GM23338 (cell line): ENCODE data around the gene RPS6KA4. TPM values are rescaled to one million over a fixed set of nuclear protein-coding genes. Genes with fewer than 3 reads are reported as not detected.

Experiments used
- ATAC-seq: fragments of 200-7000 bp; cut with Tn5 transposase; 3 replicates; pipeline ENCODE4 v1.9.1; 2020
- DNase-seq: peaks from one replicate; pipeline ENCODE4 v3.0.0-alpha.2; 2015; ENCODE audit warnings: low spot score
- H2AFZ ChIP-seq: fragments of 200-600 bp; sonication (generic); 2 replicates; pipeline ENCODE4 v1.8.0; 2016; ENCODE audit warnings: antibody characterized with exemption, mild to moderate bottlenecking, moderate library complexity
- H3F3A ChIP-seq: fragments of 200-600 bp; sonication (generic); replicated peaks from 2 replicates; pipeline ENCODE4 v1.8.0; 2017; ENCODE audit warnings: antibody characterized with exemption, mixed run types, low read depth
- H3K27ac ChIP-seq: fragments of 200-600 bp; sonication (generic); 2 replicates; pipeline ENCODE4 v1.6.1; 2016; ENCODE audit warnings: low read depth
- H3K27me3 ChIP-seq: fragments of 200-600 bp; sonication (generic); 2 replicates; pipeline ENCODE4 v1.8.0; 2016; ENCODE audit warnings: mild to moderate bottlenecking, mixed run types, moderate library complexity; ENCODE audit not compliant: insufficient read depth
- H3K36me3 ChIP-seq: fragments of 200-600 bp; sonication (generic); 2 replicates; pipeline ENCODE4 v1.8.0; 2016; ENCODE audit warnings: mild to moderate bottlenecking; ENCODE audit not compliant: insufficient read depth
- H3K4me1 ChIP-seq: fragments of 200-600 bp; sonication (generic); 2 replicates; pipeline ENCODE4 v1.8.0; 2016; ENCODE audit warnings: mild to moderate bottlenecking, moderate library complexity; ENCODE audit not compliant: insufficient read depth
- H3K4me2 ChIP-seq: fragments of 200-600 bp; sonication (generic); 2 replicates; pipeline ENCODE4 v1.7.1; 2017; ENCODE audit warnings: mixed run types
- H3K4me3 ChIP-seq: fragments of 200-600 bp; sonication (generic); 2 replicates; pipeline ENCODE4 v1.6.1; 2016; ENCODE audit warnings: mixed run types
- H3K79me2 ChIP-seq: fragments of 200-600 bp; sonication (generic); replicated peaks from 2 replicates; pipeline ENCODE4 v1.8.0; 2017; ENCODE audit warnings: mild to moderate bottlenecking; ENCODE audit not compliant: insufficient read depth
- H3K9me2 ChIP-seq: fragments of 200-600 bp; sonication (generic); 2 replicates; pipeline ENCODE4 v1.8.0; 2017; ENCODE audit not compliant: insufficient read depth
- H4K20me1 ChIP-seq: fragments of 200-600 bp; sonication (generic); replicated peaks from 2 replicates; pipeline ENCODE4 v1.8.0; 2017; ENCODE audit warnings: mild to moderate bottlenecking; ENCODE audit not compliant: insufficient read depth
- H3K27ac Mint-ChIP-seq: 2 replicates; pipeline ENCODE4 v1.8.0; 2020; ENCODE audit warnings: inconsistent platforms, mild to moderate bottlenecking, moderate library complexity, mixed read lengths
- H3K27me3 Mint-ChIP-seq: 3 replicates; pipeline ENCODE4 v1.8.0; 2022; ENCODE audit warnings: low read depth, mild to moderate bottlenecking, moderate library complexity, mixed read lengths, inconsistent platforms; ENCODE audit not compliant: insufficient read depth, poor library complexity
- H3K36me3 Mint-ChIP-seq: 3 replicates; pipeline ENCODE4 v1.8.0; 2021; ENCODE audit warnings: low read depth, mild to moderate bottlenecking, inconsistent platforms, moderate library complexity, mixed read lengths
- H3K4me1 Mint-ChIP-seq: 3 replicates; pipeline ENCODE4 v1.8.0; 2020; ENCODE audit warnings: mild to moderate bottlenecking, inconsistent platforms, mixed read lengths
- H3K4me3 Mint-ChIP-seq: 3 replicates; pipeline ENCODE4 v1.8.0; 2021; ENCODE audit warnings: moderate library complexity, mild to moderate bottlenecking, inconsistent platforms, mixed read lengths
- H3K9me3 Mint-ChIP-seq: 3 replicates; pipeline ENCODE4 v1.8.0; 2020; ENCODE audit warnings: moderate library complexity, mild to moderate bottlenecking, inconsistent platforms, mixed read lengths
- CREB1 ChIP-seq: fragments of 250-450 bp; sonication (Bioruptor Pico); IDR thresholded peaks from 2 replicates; pipeline ENCODE4 v1.5.0; 2020; ENCODE audit warnings: low read depth, mild to moderate bottlenecking, moderate library complexity
- EZH2 ChIP-seq: fragments of 200-600 bp; sonication (generic); IDR thresholded peaks from one replicate; pipeline ENCODE4 v1.8.0; 2017; ENCODE audit warnings: antibody characterized with exemption, mild to moderate bottlenecking, low read depth; ENCODE audit not compliant: unreplicated experiment
- EZH2phosphoT487 ChIP-seq: fragments of 200-600 bp; sonication (generic); IDR thresholded peaks from one replicate; pipeline ENCODE4 v1.8.1; 2018; ENCODE audit warnings: antibody characterized with exemption; ENCODE audit not compliant: unreplicated experiment
- JUNB ChIP-seq: IDR thresholded peaks from one replicate; pipeline ENCODE4 v1.6.1; 2016; ENCODE audit warnings: antibody characterized with exemption; ENCODE audit not compliant: unreplicated experiment
- NANOG ChIP-seq: IDR thresholded peaks from 2 replicates; pipeline ENCODE4 v1.6.1; 2016; ENCODE audit warnings: antibody characterized with exemption, borderline replicate concordance
- POLR2AphosphoS5 ChIP-seq: IDR thresholded peaks from 2 replicates; pipeline ENCODE4 v1.6.1; 2016; ENCODE audit warnings: antibody characterized with exemption, low read depth
- REST ChIP-seq: IDR thresholded peaks from one replicate; pipeline ENCODE4 v1.6.1; 2018; ENCODE audit warnings: antibody characterized with exemption; ENCODE audit not compliant: unreplicated experiment
- STAT1 ChIP-seq: IDR thresholded peaks from one replicate; pipeline ENCODE4 v1.6.1; 2016; ENCODE audit warnings: antibody characterized with exemption; ENCODE audit not compliant: unreplicated experiment
- ZNF114 ChIP-seq: fragments of 250-450 bp; sonication (Bioruptor Pico); IDR thresholded peaks from 2 replicates; pipeline ENCODE4 v1.5.0; 2020; ENCODE audit warnings: mild to moderate bottlenecking, moderate library complexity
- ZNF331 ChIP-seq: fragments of 250-450 bp; sonication (Bioruptor Pico); IDR thresholded peaks from 2 replicates; pipeline ENCODE4 v1.5.0; 2020; ENCODE audit warnings: low read depth, mild to moderate bottlenecking, moderate library complexity
- polyA plus RNA-seq: library from polyadenylated mRNA; unstranded; fragments of >200 nt; fragmentation: Nextera tagmentation; extraction: Ambion mirVana; gene quantifications from 2 replicates; pipeline ENCODE4 v1.2.1, GENCODE V29; 2016
- total RNA-seq: library from RNA; depleted of rRNA; stranded (reverse); fragments of >200 nt; shearing (Covaris generic); gene quantifications from 2 replicates; pipeline ENCODE4 v1.2.3, GENCODE V29; 2014
- TF ChIP-seq, protein P1 (sequence below): fragments of 250-450 bp; sonication (Bioruptor Pico); IDR thresholded peaks from 2 replicates; pipeline ENCODE4 v1.5.0; 2020; ENCODE audit warnings: mild to moderate bottlenecking, moderate library complexity
- TF ChIP-seq, protein P2 (sequence below): IDR thresholded peaks from 2 replicates; pipeline ENCODE4 v1.6.1; 2016; ENCODE audit warnings: antibody characterized with exemption
- TF ChIP-seq, protein P3 (sequence below), 2 experiments: fragments of 200-600 bp in 1 of 2; sonication (generic) in 1 of 2; conservative IDR thresholded peaks; 2 replicates each; pipeline versions ENCODE4 v1.5.1 to v1.6.1; 2016 to 2017; ENCODE audit warnings: antibody characterized with exemption in 2 of 2, low read depth in 2 of 2, mild to moderate bottlenecking in 2 of 2, moderate library complexity in 1 of 2

The RPS6KA4 gene
- total and polyA plus RNA-seq, 2 experiments from 2014 or later = 3.5 to 19.9 TPM

DNA sequence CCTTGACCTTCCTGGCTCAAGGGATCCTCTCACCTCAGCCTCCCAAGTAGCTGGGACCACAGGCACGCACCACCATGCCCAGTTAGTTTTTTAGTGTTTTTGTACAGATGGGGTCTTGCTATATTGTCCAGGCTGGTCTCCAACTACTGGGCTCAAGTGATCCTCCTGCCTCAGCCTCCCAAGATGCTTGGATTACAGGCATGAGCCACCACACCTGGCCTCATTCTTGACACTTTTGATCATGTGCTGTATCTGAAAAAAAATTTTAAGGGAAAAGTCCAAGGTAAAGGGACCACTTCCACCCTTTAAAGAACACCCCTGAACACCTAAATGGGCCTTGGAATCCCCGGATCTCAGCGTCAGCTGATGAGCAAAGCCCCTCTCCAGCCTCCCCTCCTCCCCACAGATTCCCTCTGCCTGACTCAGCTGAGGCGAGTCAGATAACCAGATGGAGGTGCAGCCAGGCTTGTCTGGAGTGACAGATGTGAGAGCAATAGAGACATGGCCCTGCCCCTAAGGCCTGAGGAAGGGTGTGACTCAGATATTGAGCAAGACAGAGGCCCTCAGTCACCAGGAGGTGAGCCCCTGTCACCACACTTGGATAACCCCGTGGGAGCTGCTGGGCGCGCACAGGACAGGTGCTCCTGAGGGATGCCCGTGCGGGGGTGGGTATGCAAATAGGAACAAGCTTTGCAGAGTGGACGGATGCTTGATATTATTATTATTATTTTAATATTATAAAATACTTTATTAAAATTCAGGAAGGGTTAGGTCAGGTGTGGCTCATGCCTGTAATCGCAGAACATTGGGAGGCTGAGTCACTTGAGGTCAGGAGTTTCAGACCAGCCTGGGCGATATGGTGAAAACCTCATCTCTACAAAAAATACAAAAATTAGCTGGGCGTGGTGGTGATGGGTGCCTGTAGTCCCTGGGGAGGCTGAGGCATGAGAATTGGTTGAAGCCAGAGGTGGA is 23.9 kb upstream of the RPS6KA4 start:
- Mint-ChIP-seq H3K36me3 (no peaks in the 10 kb centered on the region), H3K4me3 (no peak overlapping the region), H3K27ac (no peak overlapping the region), H3K9me3 (no peaks in the 10 kb centered on the region), H3K4me1 (peaks cover 9% of the 10 kb centered on the region), H3K27me3 (peaks cover 13% of the 10 kb centered on the region)
- Histone ChIP-seq H3K27me3 (no peaks in the 10 kb centered on the region), H3K9me2 (no peaks in the 10 kb centered on the region), H4K20me1 (no peaks in the 10 kb centered on the region), H2AFZ (no peak overlapping the region), H3K4me3 (no peak overlapping the region), H3K4me1 (peaks cover 3% of the 10 kb centered on the region; the same call in 1 of the 2 replicates), H3F3A (no peaks in the 10 kb centered on the region), H3K27ac (no peak overlapping the region), H3K36me3 (no peaks in the 10 kb centered on the region), H3K79me2 (no peaks in the 10 kb centered on the region), H3K4me2 (no peak overlapping the region)
- TF ChIP-seq EZH2phosphoT487 (no peak), EZH2 (no peak), ZNF114 (CRISPR knock-in tag) (no peak), NANOG (no peak), JUNB (no peak), STAT1 (no peak), CREB1 (no peak), ZNF331 (CRISPR knock-in tag) (no peak), REST (no peak), POLR2AphosphoS5 (no peak)
- TF ChIP-seq, protein P1, sequence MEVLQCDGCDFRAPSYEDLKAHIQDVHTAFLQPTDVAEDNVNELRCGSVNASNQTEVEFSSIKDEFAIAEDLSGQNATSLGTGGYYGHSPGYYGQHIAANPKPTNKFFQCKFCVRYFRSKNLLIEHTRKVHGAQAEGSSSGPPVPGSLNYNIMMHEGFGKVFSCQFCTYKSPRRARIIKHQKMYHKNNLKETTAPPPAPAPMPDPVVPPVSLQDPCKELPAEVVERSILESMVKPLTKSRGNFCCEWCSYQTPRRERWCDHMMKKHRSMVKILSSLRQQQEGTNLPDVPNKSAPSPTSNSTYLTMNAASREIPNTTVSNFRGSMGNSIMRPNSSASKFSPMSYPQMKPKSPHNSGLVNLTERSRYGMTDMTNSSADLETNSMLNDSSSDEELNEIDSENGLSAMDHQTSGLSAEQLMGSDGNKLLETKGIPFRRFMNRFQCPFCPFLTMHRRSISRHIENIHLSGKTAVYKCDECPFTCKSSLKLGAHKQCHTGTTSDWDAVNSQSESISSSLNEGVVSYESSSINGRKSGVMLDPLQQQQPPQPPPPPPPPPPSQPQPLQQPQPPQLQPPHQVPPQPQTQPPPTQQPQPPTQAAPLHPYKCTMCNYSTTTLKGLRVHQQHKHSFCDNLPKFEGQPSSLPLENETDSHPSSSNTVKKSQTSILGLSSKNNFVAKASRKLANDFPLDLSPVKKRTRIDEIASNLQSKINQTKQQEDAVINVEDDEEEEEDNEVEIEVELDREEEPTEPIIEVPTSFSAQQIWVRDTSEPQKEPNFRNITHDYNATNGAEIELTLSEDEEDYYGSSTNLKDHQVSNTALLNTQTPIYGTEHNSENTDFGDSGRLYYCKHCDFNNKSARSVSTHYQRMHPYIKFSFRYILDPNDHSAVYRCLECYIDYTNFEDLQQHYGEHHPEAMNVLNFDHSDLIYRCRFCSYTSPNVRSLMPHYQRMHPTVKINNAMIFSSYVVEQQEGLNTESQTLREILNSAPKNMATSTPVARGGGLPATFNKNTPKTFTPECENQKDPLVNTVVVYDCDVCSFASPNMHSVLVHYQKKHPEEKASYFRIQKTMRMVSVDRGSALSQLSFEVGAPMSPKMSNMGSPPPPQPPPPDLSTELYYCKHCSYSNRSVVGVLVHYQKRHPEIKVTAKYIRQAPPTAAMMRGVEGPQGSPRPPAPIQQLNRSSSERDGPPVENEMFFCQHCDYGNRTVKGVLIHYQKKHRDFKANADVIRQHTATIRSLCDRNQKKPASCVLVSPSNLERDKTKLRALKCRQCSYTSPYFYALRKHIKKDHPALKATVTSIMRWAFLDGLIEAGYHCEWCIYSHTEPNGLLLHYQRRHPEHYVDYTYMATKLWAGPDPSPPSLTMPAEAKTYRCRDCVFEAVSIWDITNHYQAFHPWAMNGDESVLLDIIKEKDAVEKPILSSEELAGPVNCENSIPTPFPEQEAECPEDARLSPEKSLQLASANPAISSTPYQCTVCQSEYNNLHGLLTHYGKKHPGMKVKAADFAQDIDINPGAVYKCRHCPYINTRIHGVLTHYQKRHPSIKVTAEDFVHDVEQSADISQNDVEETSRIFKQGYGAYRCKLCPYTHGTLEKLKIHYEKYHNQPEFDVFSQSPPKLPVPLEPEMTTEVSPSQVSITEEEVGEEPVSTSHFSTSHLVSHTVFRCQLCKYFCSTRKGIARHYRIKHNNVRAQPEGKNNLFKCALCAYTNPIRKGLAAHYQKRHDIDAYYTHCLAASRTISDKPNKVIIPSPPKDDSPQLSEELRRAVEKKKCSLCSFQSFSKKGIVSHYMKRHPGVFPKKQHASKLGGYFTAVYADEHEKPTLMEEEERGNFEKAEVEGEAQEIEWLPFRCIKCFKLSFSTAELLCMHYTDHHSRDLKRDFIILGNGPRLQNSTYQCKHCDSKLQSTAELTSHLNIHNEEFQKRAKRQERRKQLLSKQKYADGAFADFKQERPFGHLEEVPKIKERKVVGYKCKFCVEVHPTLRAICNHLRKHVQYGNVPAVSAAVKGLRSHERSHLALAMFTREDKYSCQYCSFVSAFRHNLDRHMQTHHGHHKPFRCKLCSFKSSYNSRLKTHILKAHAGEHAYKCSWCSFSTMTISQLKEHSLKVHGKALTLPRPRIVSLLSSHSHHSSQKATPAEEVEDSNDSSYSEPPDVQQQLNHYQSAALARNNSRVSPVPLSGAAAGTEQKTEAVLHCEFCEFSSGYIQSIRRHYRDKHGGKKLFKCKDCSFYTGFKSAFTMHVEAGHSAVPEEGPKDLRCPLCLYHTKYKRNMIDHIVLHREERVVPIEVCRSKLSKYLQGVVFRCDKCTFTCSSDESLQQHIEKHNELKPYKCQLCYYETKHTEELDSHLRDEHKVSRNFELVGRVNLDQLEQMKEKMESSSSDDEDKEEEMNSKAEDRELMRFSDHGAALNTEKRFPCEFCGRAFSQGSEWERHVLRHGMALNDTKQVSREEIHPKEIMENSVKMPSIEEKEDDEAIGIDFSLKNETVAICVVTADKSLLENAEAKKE (CRISPR knock-in tag) = no peak
- TF ChIP-seq, protein P2, sequence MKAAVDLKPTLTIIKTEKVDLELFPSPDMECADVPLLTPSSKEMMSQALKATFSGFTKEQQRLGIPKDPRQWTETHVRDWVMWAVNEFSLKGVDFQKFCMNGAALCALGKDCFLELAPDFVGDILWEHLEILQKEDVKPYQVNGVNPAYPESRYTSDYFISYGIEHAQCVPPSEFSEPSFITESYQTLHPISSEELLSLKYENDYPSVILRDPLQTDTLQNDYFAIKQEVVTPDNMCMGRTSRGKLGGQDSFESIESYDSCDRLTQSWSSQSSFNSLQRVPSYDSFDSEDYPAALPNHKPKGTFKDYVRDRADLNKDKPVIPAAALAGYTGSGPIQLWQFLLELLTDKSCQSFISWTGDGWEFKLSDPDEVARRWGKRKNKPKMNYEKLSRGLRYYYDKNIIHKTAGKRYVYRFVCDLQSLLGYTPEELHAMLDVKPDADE = no peak
- TF ChIP-seq, protein P3, sequence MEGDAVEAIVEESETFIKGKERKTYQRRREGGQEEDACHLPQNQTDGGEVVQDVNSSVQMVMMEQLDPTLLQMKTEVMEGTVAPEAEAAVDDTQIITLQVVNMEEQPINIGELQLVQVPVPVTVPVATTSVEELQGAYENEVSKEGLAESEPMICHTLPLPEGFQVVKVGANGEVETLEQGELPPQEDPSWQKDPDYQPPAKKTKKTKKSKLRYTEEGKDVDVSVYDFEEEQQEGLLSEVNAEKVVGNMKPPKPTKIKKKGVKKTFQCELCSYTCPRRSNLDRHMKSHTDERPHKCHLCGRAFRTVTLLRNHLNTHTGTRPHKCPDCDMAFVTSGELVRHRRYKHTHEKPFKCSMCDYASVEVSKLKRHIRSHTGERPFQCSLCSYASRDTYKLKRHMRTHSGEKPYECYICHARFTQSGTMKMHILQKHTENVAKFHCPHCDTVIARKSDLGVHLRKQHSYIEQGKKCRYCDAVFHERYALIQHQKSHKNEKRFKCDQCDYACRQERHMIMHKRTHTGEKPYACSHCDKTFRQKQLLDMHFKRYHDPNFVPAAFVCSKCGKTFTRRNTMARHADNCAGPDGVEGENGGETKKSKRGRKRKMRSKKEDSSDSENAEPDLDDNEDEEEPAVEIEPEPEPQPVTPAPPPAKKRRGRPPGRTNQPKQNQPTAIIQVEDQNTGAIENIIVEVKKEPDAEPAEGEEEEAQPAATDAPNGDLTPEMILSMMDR (conservative IDR thresholded peaks at IDR 0.05; ENCODE audit: low read depth in 2 of 2) = no peak
- ATAC-seq (peak; percentile 13; the same call in 1 of the 3 replicates), DNase-seq (peak; percentile 56)
